CD4-positive, CD25-positive, alpha-beta regulatory T cell (primary cell): ENCODE data around the gene NAXD. TPM values are rescaled to one million over a fixed set of nuclear protein-coding genes. Genes with fewer than 3 reads are reported as not detected.

ENCODE experiments used
- ATAC-seq, 2 donors: fragments of 150-1000 bp; cut with Tn5 transposase; one replicate each; pipeline ENCODE4 v1.10.0; 2021; ENCODE audit warnings: low read depth in 2 of 2, moderate number of reproducible peaks in 2 of 2, moderate library complexity in 1 of 2
- DNase-seq, 3 donors: peaks; one replicate each; pipeline versions ENCODE4 v3.0.0 to v3.0.0-alpha.2; 2012 to 2022; ENCODE audit warnings: mixed read lengths in 1 of 3
- H3K27ac ChIP-seq: one replicate; pipeline ENCODE4 v1.7.0; 2013; ENCODE audit warnings: mild to moderate bottlenecking, low read length; ENCODE audit not compliant: insufficient read depth, poor library complexity, severe bottlenecking
- H3K27me3 ChIP-seq: one replicate; pipeline ENCODE4 v1.7.0; 2013; ENCODE audit warnings: low read length; ENCODE audit not compliant: control insufficient read depth, insufficient read depth
- H3K36me3 ChIP-seq: one replicate; pipeline ENCODE4 v1.7.0; 2013; ENCODE audit warnings: mild to moderate bottlenecking, low read length, moderate library complexity; ENCODE audit not compliant: control insufficient read depth, insufficient read depth
- H3K4me1 ChIP-seq: 2 replicates; pipeline ENCODE4 v1.7.0; 2013; ENCODE audit warnings: mild to moderate bottlenecking, low read length; ENCODE audit not compliant: insufficient read depth, control insufficient read depth, poor library complexity, severe bottlenecking
- H3K4me3 ChIP-seq: one replicate; pipeline ENCODE4 v1.7.0; 2013; ENCODE audit warnings: low read depth, mild to moderate bottlenecking, low read length, moderate library complexity
- H3K9me3 ChIP-seq, 2 experiments: 1 replicate in 1 of 2; 2 replicates in 1 of 2; pipeline ENCODE4 v1.7.0; 2013; ENCODE audit warnings: low read length in 2 of 2, mild to moderate bottlenecking in 1 of 2, moderate library complexity in 1 of 2; ENCODE audit not compliant: control insufficient read depth in 2 of 2
- H3K27ac Mint-ChIP-seq, 3 donors: one replicate each; pipeline ENCODE4 v1.8.0; 2020 to 2022; ENCODE audit warnings: mild to moderate bottlenecking in 3 of 3, mixed read lengths in 3 of 3, moderate library complexity in 2 of 3
- H3K27me3 Mint-ChIP-seq: one replicate; pipeline ENCODE4 v1.8.0; 2022; ENCODE audit warnings: mild to moderate bottlenecking, mixed read lengths
- H3K36me3 Mint-ChIP-seq: one replicate; pipeline ENCODE4 v1.8.0; 2020; ENCODE audit warnings: mixed read lengths
- H3K4me1 Mint-ChIP-seq, 4 donors: one replicate each; pipeline ENCODE4 v1.8.0; 2020 to 2022; ENCODE audit warnings: mixed read lengths in 4 of 4, mild to moderate bottlenecking in 1 of 4
- H3K4me3 Mint-ChIP-seq, 4 donors: one replicate each; pipeline ENCODE4 v1.8.0; 2020 to 2022; ENCODE audit warnings: mild to moderate bottlenecking in 4 of 4, mixed read lengths in 4 of 4, moderate library complexity in 3 of 4
- H3K9me3 Mint-ChIP-seq, 7 donors: one replicate each; pipeline ENCODE4 v1.8.0; 2020 to 2022; ENCODE audit warnings: mixed read lengths in 7 of 7, mild to moderate bottlenecking in 3 of 7, moderate library complexity in 2 of 7
- polyA plus RNA-seq, 4 donors: library from polyadenylated mRNA; unstranded; fragments of 300-500 nt; fragmentation: Illumina TruSeq; gene quantifications; one replicate each; pipeline ENCODE4 v1.2.3, GENCODE V29; 2021
- total RNA-seq: library from RNA; stranded (reverse); gene quantifications from one replicate; pipeline ENCODE4 v1.2.3, GENCODE V29; 2022

The NAXD gene
- total and polyA plus RNA-seq, 5 donors from 2014 or later = 20.8 to 28.2 (median 24.4) TPM

DNA sequence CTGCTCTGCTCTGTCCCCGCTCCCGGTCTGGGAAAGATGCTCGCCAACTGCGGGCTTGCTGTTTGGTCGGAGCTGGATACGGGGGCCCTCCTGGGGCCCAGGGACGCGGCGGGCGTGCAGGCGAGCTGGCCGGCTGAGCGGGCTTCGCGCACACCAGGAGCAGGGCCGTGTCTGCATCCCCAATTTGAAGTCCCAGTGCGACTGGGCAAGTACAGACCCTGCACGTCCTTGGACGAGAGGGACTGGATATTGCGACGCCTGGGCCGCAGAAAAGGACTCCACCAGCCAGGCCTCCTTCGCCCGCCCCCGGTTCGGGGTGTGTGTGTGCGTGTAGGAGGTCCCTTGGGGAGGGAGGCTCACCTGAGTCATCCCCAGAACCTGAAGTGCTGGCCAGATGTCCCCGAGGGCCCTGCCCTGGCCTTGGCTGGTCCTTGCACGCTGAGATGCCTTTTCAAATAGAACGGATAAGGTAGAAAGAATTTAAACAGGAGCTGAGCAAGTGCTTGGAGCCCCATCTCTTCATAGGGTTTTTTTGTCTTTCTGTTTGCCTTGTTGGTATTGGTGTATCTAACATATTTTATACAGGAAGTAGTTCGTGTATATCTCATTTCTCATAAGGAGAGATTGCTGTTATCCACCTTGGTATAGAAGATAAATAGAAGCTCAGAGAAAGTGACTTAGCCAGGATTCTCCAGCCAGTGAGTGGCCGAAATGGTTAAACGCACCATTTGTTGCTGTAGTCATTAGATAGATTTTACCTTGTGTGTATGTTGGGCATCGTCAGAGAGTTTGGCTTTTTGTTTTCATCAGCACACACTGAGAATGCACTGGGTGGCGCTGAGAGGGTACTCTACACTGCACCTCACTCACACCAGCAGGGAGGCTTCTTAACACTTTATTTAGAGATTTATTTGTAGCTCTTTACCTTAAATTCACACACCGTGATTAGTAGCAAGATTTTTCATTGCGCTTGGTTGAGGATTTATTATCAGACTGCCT, 1.1 kb downstream of the NAXD start:
- ATAC-seq (peak; percentile 31 to 32), DNase-seq (peak in 2 of 3 donors; percentile 24 to 66)
- peak overlapping the region; percentile 86 for H3K4me3 ChIP-seq
- H3K4me1 Mint-ChIP-seq = peaks cover 13 to 53% (median 36%) of the 10 kb centered on the region in 4 donors
- no peaks in the 10 kb centered on the region for H3K36me3 Mint-ChIP-seq
- peaks cover 21% of the 10 kb centered on the region for H3K4me1 ChIP-seq
- H3K27ac Mint-ChIP-seq = peak overlapping the region; percentile 72 to 93 (median 90)
- peak overlapping the region; percentile 9 for H3K27ac ChIP-seq
- peaks cover 5% of the 10 kb centered on the region for H3K27me3 Mint-ChIP-seq
- H3K27me3 ChIP-seq = no peaks in the 10 kb centered on the region
- H3K4me3 Mint-ChIP-seq = peak overlapping the region; percentile 88 to 96 (median 92)
- no peaks in the 10 kb centered on the region for H3K9me3 ChIP-seq
- H3K9me3 Mint-ChIP-seq = peaks cover 0 to 4% (median 2%) of the 10 kb centered on the region in 7 donors
- no peaks in the 10 kb centered on the region for H3K36me3 ChIP-seq

DNA sequence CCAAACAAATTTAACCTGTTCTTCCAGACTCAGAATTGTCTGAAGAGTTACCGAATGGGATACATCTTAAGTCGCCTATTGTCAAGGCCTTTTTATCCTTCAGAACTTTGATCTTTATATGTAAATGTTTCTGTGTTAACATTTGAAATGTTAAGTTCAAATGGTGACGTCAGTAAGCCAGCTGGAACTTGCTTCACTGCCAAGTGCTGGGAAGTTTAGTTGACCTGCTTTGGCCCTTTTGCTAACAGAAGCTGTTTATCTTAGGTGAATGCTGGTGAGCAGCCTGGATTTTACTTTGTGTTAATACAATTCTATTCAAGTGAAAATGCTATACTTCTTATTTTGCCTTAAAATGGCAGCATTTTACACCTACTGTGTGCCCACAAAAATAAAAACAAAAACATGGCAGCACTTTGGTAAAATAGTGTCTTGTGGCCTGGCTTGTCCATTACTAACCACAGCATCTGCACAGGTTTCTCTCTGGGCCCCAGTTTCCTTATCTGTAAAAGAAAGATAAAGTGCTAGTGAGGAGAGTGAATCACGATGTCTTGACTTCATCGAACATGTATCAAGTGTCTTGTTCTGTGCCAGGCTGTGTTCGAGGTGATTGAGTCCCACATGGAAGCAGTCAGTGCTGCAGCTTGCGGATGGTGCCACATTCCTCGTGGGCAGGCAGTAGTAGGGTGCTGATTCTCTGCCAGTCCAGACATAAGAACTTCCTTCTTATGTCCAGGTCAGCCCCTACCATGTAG, 2.2 kb downstream of the NAXD start:
- H3K36me3 Mint-ChIP-seq = peaks cover 6% of the 10 kb centered on the region
- no peak for DNase-seq
- Histone ChIP-seq H3K27me3 (no peaks in the 10 kb centered on the region), H3K4me1 (peaks cover 21% of the 10 kb centered on the region), H3K36me3 (peaks cover under 1% of the 10 kb centered on the region), H3K27ac (no peak overlapping the region), H3K9me3 (no peaks in the 10 kb centered on the region), H3K4me3 (peak overlapping the region; percentile 86)
- ATAC-seq = no peak
- peaks cover 0 to 4% (median 2%) of the 10 kb centered on the region in 7 donors for H3K9me3 Mint-ChIP-seq
- H3K4me3 Mint-ChIP-seq = peak overlapping the region in 3 of 4 donors; percentile 88 to 94 (median 91)
- peak overlapping the region in 2 of 3 donors; percentile 32 to 93 for H3K27ac Mint-ChIP-seq
- peaks cover 13 to 60% (median 40%) of the 10 kb centered on the region in 4 donors for H3K4me1 Mint-ChIP-seq
- peaks cover 5% of the 10 kb centered on the region for H3K27me3 Mint-ChIP-seq

GRCh38 chr13:110618167-110618566, 2.8 kb downstream of the NAXD start:
- Mint-ChIP-seq H3K9me3 (peaks cover 0 to 4% (median 2%) of the 10 kb centered on the region in 7 donors), H3K36me3 (peaks cover 11% of the 10 kb centered on the region), H3K27me3 (peaks cover 5% of the 10 kb centered on the region), H3K4me1 (peaks cover 13 to 62% (median 44%) of the 10 kb centered on the region in 4 donors), H3K4me3 (peak overlapping the region in 2 of 4 donors; percentile 72 to 88), H3K27ac (no peak overlapping the region)
- ATAC-seq (no peak), DNase-seq (no peak)
- Histone ChIP-seq H3K36me3 (peaks cover 7% of the 10 kb centered on the region), H3K4me1 (peaks cover 21% of the 10 kb centered on the region), H3K4me3 (no peak overlapping the region), H3K27me3 (no peaks in the 10 kb centered on the region), H3K9me3 (no peaks in the 10 kb centered on the region), H3K27ac (no peak overlapping the region)

GRCh38 chr13:110618780-110619179, 3.4 kb downstream of the NAXD start:
- Mint-ChIP-seq H3K27me3 (peaks cover 5% of the 10 kb centered on the region), H3K4me1 (peaks cover 13 to 62% (median 44%) of the 10 kb centered on the region in 4 donors), H3K9me3 (peaks cover 0 to 2% (median 0%) of the 10 kb centered on the region in 7 donors), H3K36me3 (peaks cover 11% of the 10 kb centered on the region), H3K4me3 (peak overlapping the region in 1 of 4 donors; percentile 88), H3K27ac (peak overlapping the region in 1 of 3 donors; percentile 45)
- peaks cover 21% of the 10 kb centered on the region for H3K4me1 ChIP-seq
- no peak for ATAC-seq
- H3K27ac ChIP-seq = no peak overlapping the region
- no peaks in the 10 kb centered on the region for H3K27me3 ChIP-seq
- peaks cover 12% of the 10 kb centered on the region for H3K36me3 ChIP-seq
- H3K4me3 ChIP-seq = no peak overlapping the region
- no peaks in the 10 kb centered on the region for H3K9me3 ChIP-seq
- no peak for DNase-seq

DNA sequence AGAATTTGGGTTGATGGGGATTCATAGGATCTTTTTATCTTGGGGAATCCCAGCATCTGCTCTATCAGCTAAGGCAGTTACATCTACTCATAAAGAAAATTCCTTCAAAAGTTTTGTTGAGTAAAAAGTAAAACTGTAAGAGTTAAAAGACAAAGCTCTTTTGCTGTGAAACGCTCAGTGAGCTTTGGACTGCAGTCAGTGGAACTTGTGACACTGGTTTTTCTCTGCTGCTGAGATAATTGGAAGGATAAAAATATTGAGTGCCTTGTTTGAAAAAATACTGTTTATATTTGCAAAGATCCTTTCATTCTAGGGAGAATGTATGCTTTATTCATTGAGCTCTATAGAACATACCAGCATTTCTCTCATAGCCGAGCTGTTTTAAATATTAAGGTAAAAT, 5.3 kb downstream of the NAXD start:
- ATAC-seq (no peak), DNase-seq (no peak)
- Histone ChIP-seq H3K4me3 (no peak overlapping the region), H3K4me1 (peaks cover 21% of the 10 kb centered on the region), H3K27me3 (no peaks in the 10 kb centered on the region), H3K27ac (no peak overlapping the region), H3K9me3 (no peaks in the 10 kb centered on the region), H3K36me3 (peaks cover 18% of the 10 kb centered on the region)
- Mint-ChIP-seq H3K36me3 (peaks cover 11% of the 10 kb centered on the region), H3K27ac (peak overlapping the region in 1 of 3 donors; percentile 5), H3K4me3 (peak overlapping the region in 1 of 4 donors; percentile 27), H3K9me3 (no peaks in the 10 kb centered on the region), H3K27me3 (peaks cover 5% of the 10 kb centered on the region), H3K4me1 (peaks cover 13 to 54% (median 38%) of the 10 kb centered on the region in 4 donors)

- H3K4me3 ChIP-seq = no peak overlapping the region
- no peak for ATAC-seq
- H3K9me3 Mint-ChIP-seq = peaks cover 0 to 2% (median 0%) of the 10 kb centered on the region in 7 donors
- no peaks in the 10 kb centered on the region for H3K4me1 ChIP-seq
- no peaks in the 10 kb centered on the region for H3K9me3 ChIP-seq
- H3K4me1 Mint-ChIP-seq = peaks cover 0 to 52% (median 31%) of the 10 kb centered on the region in 4 donors
- no peaks in the 10 kb centered on the region for H3K27me3 ChIP-seq
- H3K36me3 Mint-ChIP-seq = peaks cover 26% of the 10 kb centered on the region
- H3K27ac Mint-ChIP-seq = peak overlapping the region in 1 of 3 donors; percentile 46
- H3K36me3 ChIP-seq = peaks cover 37% of the 10 kb centered on the region
- H3K4me3 Mint-ChIP-seq = no peak overlapping the region
- no peaks in the 10 kb centered on the region for H3K27me3 Mint-ChIP-seq
- no peak overlapping the region for H3K27ac ChIP-seq
- no peak for DNase-seq
Observed at GRCh38 chr13:110624766-110625756, 9.7 kb downstream of the NAXD start.
